HG03520 (cell line): ENCODE measurements around the gene MYADML2.
"Not testable (repeated sequence)": the region's sequence is repeated elsewhere in the genome, so short reads cannot be mapped to it uniquely, and the experiment has no call there.

Source experiments
- ATAC-seq: cut with Tn5 transposase; IDR thresholded peaks from one replicate; pipeline ENCODE4 v1.9.1; 2021; ENCODE audit warnings: mild to moderate bottlenecking, moderate library complexity; ENCODE audit not compliant: unreplicated experiment

The MYADML2 gene, protein sequence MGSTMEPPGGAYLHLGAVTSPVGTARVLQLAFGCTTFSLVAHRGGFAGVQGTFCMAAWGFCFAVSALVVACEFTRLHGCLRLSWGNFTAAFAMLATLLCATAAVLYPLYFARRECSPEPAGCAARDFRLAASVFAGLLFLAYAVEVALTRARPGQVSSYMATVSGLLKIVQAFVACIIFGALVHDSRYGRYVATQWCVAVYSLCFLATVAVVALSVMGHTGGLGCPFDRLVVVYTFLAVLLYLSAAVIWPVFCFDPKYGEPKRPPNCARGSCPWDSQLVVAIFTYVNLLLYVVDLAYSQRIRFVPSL

DNA sequence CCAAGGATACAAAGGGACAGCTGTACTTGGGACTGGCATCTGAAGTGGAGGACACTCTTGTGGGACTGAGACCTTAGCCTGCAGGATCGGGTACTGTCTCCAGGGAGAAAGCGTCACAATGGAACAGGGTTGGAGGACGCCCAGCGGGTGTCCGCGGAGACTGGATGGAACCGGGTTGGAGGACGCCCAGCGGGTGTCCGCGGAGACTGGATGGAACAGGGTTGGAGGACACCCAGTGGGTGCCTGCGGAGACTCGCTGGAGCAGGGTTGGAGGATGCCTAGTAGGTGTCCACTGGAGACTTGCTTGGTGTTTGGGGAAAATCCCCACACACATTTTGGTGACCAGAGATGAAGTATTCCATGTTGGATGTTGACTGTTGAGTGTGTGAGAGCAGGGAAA, at the start of gene MYADML2:
TSS of gene MYADML2 (minus strand) at position 45 of the 400 bp plus-strand sequence. CDS start 5,492 bp downstream, outside the sequence.
- no peak for ATAC-seq

- no peak for ATAC-seq
Observed at GRCh38 chr17:81996232-81996756, 49.3 kb upstream of the MYADML2 start.

DNA sequence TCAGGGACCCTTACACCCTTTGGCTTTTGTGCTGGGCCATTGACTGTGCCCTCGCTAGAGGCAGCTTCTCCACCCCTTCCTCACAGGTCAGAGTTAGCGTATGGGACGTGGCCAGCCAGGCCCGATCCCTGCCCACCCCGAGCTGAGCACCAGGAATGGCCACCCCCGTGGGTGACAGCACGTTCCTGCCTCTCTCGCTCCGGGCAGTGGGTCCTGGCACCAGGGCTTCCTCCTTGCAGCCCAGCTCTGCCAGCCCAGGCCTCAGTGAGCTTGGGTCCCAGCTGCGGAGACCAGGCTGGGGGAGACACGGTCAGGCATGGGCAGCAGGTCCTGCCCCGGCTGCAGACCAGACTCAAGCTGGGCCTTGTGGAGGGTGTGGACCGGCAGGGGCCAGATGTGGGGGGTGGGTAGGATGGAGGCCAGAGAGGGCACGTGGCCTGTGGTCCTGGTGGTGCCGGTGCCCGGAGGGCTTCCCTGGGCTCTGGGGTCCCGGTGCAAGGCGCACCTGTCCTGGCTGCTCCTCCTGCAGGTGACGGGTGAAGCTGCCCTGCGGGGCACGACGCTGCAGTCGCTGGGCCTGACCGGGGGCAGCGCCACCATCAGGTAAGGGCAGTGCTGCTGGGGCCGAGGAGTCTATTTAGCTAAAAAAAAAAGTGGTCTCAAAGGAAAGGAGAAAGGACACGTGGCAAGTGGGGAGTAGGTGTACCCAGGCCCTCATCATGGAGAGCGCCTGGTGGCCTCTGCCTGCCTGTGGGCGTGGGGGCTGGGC, 48.6 kb upstream of the MYADML2 start:
- no peak for ATAC-seq

- no peak for ATAC-seq
Observed at GRCh38 chr17:81994593-81995462, 47.8 kb upstream of the MYADML2 start.

GRCh38 chr17:81993729-81994592, 46.9 kb upstream of the MYADML2 start:
- no peak for ATAC-seq

DNA sequence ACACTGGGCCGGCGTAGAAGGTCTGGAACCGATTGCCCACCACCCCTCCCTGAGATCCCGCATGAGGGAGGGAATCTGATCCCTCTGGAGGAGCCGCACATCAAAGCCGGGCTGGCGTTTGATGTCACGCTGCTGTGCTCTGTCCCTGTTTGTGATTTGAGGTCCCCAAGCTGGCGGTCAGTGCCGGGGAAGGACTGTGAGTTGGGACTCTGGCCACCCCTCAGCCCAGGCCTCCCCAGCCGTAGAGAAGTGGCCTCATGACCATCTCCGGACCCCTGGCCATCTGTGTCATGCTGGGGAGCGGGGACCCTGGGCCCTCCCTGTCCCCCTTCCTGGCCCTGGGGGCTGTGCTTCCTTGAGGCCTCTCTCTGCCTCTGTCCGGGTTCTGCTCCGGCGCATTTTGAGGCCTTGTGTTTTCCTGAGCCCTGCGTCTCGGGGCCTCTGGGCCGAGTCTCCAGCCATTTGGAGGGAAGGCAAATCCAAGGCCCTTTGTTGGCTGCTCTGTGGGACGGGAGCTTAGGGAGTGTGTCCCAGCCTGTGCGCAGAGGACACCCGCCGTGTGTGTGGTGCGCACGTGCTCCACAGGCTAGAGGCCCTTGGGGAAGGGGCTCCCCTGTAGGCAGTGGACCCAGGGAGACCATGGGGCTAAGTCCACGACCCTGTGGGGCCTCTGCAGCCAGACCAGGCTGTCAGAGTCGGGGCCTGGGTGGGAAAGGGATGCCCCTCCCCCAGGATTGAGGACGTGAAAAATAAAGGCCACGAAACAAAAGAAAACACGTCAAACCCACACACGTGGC, 45.5 kb upstream of the MYADML2 start:
- ATAC-seq: no peak

DNA sequence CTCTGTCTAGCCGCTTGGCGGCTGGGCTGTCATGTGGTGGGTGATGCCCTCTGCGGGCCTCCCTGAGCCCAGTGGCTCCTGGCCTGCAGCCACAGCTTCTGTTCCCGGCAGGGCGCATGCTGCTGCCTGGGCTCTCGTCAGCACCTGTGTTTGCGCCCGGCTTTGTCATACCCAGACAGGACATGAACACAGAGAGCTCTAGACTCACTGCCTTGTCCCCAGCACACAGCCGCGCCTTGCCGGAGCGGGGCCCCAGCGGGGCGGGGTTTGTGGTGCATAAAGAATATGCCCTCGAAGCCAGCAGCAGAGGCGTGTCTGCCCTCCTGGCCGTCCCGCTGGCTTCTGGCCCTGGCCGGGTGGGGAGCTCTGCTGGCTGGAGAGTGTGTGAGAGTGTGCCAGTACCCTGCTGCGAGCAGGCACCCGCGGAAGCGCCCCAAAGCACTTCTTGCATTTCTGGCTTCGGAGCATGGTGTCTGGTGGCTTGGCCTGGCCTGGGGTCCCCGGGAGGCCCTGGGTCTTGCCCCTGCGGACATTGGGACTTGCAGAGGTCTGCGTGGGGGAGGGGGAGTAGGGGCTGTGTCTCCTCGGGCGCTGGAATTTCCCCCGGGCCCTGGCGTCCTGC, 44.8 kb upstream of the MYADML2 start:
- no peak for ATAC-seq

DNA sequence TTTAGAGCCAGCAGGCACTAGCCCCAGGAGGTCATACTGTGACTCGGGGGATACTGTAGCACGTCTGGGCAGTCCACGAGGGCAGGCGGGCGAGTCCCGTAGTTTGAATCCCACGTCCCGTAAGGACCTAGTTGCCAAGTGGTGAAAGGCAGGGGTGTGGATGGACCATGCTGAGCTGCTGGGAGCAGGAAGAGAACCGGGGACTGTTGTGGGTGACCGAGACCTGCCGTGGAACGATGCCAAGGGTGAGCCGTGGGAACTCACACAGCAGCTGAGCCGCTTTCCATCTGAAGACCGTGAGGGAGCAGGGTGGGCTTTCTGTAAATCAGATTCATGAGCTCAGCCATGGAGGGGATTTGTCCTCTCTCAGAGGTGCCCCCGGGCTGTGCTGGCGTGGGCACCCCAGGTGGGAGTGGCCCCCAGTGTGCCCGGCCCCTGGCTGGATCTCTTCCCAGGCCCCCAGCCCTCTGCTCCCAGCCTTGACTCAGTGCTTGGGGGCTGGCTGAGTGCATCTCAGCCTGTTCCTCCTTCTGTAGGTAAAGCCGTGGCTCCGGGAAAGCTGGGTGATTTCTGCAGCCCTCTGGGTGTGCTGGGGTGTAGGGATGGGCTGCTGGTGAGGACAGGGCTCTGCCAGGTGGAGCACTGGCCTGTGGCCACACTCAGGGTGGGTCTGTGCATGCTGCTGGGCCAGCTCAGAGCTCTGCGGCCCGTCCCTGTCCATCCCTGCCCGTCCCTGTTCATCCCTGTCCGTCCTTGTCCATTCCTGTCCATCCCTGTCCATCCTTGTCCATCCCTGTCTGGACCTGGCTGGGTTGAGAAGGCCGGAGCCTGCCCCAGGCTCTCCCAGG, 44.0 kb upstream of the MYADML2 start:
- no peak for ATAC-seq

DNA sequence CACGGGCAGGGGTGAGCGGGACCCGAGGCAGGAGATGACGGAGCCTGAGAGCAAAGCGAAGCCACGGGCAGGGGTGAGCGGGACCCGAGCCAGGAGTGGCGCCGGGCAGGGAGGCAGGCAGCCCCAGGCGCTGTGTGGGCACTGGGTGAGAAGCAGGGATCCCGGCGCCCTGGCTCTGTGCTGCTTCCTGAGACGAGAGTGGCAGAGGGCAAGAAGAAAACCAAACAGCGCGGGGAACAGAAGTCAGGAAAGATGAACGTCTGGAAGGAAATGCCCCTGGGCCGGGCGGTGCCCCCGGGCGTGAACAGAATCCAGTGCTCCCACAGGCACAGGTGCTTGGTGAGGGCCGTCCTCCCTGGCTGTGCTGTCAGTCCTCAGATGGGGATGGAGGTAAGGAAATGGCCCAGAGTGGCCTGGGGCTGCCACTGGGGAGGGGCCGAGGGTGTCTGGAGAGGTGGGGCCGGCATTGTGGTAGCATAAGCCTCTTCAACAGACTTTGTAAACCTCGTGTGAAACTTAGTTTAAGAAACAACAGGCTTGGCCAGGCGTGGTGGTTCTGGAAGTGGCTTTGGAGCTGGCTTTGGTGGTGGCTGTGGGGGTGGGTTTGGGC, 40.2 kb upstream of the MYADML2 start:
- no peak for ATAC-seq

DNA sequence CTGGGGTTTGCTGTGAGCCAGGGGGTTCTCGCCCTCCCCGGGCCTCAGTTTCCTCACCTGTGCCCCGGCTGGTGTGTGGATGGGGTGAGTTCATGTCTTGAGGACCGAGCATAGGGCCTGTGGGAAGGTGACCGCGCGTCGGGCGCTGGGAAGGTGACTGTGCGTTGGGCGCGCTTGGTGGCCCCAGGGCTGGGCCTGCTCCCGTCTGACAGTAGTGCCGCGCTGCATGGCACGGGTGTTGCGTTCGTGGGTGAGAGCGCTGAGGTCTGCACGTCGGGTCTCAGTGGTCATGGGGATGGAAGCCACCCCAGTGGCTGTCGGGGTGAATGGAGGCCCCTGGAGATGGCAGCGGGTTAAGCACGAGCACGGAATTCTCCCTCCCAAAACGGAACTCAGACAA, 39.6 kb upstream of the MYADML2 start:
- ATAC-seq: no peak

GRCh38 chr17:81984773-81985410, 37.9 kb upstream of the MYADML2 start:
- no peak for ATAC-seq

DNA sequence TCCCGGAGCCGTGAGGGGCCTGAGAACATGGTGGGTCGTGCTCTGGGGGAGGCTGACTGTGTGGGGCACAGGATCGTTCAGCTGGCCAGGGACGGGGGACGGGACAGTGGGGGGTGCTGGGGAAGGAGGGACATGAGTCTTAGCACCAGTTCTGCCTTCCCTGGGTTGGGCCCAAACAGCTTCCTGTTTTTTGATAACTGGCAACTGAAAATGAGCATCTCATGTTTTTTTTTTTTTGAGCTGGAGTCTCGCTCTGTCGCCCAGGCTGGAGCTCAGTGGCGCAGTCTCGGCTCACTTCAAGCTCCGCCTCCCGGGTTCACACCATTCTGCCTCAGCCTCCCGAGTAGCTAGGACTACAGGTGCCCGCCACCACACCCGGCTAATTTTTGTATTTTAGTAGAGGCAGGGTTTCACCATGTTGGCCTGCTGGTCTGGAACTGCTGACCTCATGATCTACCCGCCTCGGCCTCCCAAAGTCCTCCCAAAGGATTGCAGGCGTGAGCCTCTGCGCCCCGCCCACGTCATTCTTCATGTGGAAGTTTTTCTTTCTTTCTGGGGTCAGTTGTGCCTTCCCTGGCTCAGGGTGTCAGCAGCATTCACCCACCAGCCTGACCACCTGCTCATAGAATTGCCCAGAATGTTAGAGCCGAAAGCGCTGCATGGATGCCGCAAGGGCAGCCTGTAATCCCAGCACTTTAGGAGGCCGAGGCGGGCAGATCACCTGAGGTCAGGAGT, 36.8 kb upstream of the MYADML2 start:
- no peak for ATAC-seq

- no peak for ATAC-seq
Observed at GRCh38 chr17:81983011-81983638, 36.1 kb upstream of the MYADML2 start.

DNA sequence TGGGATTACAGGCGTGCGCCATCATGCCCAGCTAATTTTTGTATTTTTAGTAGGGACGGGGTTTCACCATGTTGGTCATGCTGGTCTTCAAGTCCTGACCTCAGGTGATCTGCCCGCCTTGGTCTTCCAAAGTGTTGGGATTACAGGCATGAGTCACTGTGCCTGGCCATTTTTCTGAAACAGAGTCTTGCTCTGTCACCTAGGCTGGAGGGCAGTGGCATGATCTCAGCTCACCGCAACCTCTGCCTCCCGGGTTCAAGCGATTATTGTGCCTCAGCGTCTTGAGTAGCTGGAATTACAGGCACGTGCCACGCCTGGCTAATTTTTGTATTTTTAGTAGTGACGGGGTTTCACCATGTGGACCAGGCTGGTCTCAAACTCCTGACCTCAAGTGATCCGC, 34.5 kb upstream of the MYADML2 start:
- ATAC-seq: not testable (repeated sequence)

DNA sequence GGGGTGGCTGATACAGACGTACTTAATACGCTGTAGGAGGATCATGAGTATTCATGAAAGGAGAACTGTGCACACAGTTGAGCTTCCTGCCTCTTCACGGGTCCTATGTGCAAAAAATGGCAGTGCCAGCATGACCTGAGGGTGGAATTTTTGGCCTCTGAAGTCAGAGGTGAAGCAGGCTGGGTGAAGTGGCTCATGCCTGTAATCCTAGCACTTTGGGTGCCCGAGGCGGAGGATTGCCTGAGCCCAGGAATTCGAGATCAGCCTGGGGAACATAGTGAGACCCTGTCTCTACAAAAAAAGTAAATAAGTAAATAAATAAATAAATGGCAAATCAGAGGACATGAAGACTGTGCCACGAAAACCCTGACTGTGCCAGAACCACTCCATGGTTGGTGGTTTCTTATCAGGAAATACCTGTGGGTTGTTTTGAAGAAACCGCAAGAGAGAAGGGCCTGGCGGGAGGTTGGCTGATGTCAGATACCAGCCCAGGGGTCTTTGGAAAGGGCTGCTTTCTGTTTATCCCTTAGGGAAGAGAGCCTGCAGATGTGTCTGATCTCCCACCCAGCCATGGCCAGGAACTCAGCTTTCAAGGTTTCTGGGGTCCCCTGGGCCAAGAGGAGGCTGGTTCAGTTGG, 33.8 kb upstream of the MYADML2 start:
- no peak for ATAC-seq

DNA sequence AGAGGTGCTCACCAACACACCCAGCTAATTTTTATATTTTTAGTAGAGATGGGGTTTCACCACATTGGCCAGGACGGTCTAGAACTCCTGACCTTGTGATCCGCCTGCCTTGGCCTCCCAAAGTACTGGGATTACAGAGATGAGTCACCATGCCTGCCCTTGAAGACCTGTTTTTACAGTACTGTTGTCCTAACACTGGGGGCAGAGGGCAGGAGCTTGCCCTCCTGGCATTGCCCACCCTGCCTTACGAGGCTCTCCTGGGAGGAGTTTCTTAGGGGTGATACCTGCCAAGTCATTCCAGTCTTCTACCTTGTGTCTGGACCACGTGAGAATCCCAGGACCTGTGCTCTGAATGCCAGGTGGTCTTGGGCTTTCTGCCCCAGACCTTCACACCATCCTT, 33.1 kb upstream of the MYADML2 start:
- no peak for ATAC-seq
